Ureter (tissue), 1 donor: ENCODE data around the gene CEBPZOS. TPM values are rescaled to one million over a fixed set of nuclear protein-coding genes. Genes with fewer than 3 reads are reported as not detected.

Source experiments
- DNase-seq: peaks from one replicate; pipeline ENCODE4 v3.0.0-alpha.2; 2020; ENCODE audit warnings: low spot score
- total RNA-seq: library from RNA; stranded (reverse); gene quantifications from one replicate; pipeline ENCODE4 v1.2.4, GENCODE V29; 2023
- donor health status: DM: yes; HTN: yes; CAD: no.

Gene CEBPZOS
- total RNA-seq: 58.6 TPM

GRCh38 chr2:37196320-37197195 is at the start of gene CEBPZOS:
Gene CEBPZOS (plus strand): TSS chr2:37196496. CDS start chr2:37199705, 3,209 bp downstream.
- peak; percentile 91 for DNase-seq

GRCh38 chr2:37148325-37148724 is 48.0 kb upstream of the CEBPZOS start:
- DNase-seq: peak; percentile 44

DNA sequence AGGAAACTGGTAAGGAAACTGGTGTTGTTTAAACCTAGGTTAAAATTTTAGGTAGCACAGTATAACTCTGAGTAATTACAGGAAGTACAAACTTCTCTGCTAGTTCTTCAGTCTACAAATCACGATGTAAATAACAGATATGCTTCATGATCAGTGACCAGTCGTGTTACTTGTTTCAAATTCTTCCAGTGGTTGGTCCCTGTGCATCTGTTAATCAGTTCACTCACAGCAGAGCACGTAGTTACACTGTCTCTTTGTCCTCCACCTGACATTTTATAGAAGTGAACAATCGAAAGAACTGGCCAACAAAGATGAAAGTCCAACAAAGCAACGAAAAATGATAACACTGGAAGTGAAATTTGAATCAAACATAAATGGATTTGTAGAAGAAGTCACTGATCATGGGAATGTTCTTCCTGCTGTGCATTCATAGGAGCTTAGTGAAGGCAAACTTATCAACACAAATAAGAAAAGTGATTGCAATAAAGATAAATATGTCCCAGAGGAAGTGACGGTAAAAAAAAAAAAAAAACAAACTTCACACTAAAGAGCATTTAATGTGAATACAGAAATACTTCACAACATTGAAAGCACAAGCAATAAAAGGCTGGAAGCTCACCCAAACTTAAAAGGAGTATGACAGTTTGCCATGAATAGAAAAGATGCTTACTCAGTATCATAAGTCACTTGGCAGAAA is 46.5 kb upstream of the CEBPZOS start:
- DNase-seq: no peak

DNA sequence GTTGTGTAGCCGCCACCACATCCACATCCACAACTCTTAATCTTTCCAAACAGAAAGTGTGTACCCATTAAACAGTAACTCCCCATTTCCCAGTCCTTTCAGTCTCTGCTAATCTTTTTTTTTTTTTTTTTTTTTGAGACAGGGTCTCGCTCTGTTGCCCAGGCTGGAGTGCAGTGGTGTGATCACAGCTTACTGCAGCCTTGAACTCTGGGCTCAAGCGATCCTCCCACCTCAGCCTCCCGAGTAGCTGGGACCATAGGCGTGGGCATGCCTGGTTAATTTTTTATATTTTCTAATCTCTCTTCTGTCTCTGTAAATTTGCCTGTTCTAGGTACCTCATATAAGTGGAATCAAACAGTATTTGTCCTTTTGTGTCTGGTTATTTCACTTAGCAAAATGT is 43.1 kb upstream of the CEBPZOS start:
- DNase-seq: no peak

- DNase-seq: no peak
These were observed 41.5 kb upstream of the CEBPZOS start for GRCh38 chr2:37154785-37155184.

DNA sequence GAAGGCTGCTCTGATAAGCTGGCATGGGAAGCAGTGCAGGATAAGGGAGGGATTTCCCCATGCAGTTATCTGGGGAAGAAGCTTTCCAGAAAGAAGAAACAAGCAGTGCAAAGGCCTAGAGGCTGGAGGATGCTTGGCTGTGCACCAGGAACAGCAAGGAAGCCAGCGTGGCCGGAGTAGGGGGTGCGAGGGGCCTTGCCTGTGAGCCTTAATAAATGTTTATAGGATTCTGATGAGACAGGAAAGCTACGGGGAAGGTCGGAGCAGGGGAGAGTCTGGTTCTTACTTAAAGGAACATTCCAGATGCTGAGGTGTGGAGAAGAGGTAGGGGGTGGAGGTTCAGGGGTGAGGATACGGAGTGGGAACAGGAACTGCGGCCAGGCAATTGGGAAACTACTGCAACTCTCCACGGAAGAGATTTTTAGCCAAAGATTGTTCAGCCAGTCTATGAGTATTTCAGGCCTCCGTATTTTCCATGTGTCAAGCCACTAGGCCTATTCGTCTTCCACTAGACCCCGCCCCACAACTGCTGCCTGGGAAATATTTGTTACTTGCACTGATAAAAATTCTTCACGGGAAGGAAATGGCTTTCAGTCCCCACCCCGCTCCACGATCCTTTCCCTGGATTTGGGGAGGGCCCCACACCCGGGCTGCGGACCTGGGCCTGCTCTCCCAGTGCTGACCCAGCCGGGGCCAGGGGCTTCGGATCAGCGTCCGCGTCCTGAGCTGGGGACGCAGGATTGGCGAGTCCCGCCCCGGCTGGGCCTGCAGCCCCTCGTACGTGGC is 40.0 kb upstream of the CEBPZOS start:
- DNase-seq: peak; percentile 64

DNA sequence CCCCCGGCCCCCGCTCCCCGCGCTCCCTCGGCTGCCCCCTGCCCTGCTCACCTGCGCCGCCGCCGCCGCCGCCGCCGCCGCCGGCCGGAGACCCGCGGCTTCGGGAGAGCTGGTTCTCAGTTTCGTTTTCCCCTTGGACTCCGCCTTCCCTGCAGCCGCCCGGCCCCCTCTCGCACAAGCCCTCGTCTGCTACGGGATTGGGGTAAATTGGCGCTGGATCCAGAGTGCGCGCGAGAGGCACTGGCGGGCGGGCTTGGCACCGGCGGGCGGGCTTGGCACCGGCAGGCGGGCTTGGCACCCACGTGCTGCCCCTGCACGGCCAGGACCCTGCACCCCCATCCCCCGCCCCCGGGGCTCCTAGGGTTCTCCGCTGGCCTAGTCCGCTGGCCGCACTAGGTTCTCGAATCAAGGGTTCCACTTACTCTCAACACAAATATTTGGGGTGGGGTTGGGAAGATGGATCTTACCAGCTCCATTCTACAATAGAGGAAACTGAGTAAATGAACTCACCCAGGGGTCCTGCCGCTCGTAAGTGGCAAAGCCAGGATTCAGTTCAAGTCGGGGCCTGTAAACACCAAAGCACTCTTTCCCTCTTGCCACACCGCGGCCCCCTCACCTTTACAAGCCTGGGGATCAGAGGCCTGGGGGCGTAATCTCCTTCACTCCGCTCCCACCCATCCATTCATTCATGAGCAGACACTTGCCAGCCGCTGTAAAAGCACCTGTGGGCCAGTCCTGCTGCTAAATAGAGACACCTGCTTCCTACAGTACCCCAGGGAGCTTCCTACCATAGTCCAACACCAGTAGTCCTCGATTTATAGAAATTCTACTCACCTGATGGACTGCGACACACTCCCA is 39.2 kb upstream of the CEBPZOS start, which contains the start of gene EIF2AK2:
EIF2AK2 (minus strand) TSS at position 124 of the 858 bp plus-strand sequence. CDS start 9,174 bp downstream, outside the sequence.
- DNase-seq: peak; percentile 89

GRCh38 chr2:37164757-37165156 is 31.5 kb upstream of the CEBPZOS start:
- DNase-seq: no peak

DNA sequence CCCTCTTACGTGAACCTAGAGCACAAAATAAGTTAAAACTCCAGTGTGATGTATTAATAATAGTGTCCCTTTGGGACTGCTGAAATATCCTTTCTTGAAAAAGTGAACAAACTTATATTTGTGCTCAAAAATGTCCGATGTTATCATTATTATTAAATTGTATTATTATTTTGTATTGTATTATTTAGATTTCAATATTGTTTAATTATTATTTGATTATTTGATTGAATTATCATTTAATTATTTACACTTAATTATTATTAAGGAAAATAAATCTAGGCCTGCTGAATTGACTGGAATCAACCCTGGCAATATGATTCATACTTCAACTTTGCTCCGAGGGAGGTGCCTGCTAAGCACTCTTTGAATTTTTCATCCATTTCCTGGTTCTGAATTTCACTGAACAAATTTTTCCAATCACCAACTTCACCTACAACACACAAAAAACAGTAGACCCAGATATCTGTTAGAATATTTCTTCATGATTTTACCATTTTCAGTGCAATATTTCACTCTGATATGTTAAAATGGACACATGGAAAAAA is 28.6 kb upstream of the CEBPZOS start:
- DNase-seq: no peak

DNA sequence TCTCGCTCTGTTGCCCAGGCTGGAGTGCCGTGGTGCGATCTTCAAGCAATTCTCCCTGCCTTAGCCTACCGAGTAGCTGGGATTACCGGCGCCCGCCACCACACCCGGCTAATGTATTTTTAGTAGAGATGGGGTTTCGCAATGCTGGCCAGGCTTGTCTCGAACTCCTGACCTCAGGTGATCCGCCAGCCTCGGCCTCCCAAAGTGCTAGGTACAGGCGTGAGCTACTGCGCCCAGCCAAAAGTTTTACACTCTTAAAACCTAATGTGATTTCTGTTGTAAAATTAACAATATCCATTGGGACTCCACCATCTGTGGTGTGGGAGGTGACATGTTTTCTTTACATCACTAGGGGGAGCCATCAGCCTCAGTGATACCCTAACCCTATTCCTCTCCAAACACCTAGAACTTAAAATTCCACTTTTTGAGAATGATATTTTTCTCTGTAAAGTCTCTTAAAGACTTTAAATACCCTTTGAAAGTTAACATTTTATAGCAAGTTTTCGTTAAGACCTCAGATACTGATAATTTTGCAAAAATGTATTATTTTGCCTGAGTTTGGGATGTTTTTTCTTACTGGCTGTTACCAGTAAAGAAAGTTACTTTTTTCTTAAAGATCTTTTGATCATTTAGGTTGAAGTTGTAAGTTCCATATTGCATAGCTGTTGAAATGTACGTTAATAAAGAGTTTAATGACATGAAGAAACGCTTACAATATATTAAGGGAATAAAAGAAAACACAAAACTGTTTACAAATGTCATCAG is 27.9 kb upstream of the CEBPZOS start:
- DNase-seq: no peak

DNA sequence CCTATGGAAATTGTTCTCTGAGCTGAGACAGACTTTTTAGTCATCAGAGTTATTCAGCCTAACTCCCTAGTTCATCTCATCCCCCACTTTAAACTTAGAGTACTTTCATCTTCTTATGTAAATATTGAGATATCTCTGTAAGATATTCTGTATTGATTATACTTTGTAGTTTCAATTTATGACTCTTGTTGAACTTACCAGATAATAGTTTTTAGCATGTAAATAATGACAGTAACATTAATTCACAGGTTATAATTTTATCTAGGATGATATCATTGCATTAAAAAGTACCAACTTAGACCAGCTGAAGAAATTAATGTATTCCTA is 24.7 kb upstream of the CEBPZOS start:
- DNase-seq: no peak

DNA sequence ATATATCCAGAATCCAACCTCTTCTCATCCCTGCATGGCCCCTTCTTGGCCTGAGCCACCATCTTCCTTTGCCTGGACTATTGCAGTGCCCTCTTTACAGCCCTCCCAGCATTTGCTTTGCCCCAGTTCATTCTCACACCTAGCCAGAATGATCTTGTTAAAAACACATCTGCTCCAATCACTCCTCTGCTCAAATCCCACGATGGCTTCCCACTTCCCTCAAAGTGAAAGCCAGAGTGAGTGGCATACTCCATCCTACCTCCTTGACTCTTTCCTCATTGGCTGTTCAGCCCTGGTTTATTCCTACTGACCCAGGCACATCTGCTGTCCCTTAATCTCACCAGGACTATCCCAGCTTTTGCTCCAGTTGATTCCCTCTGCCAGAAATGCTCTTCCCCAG is 22.6 kb upstream of the CEBPZOS start:
- DNase-seq: no peak

GRCh38 chr2:37180006-37180639 is 16.2 kb upstream of the CEBPZOS start:
- DNase-seq: no peak

GRCh38 chr2:37180640-37181039 is 15.7 kb upstream of the CEBPZOS start:
- no peak for DNase-seq

- no peak for DNase-seq
These were observed 14.3 kb upstream of the CEBPZOS start for GRCh38 chr2:37181726-37182684.

- DNase-seq: no peak
These were observed 7.7 kb upstream of the CEBPZOS start, which contains the start of gene SULT6B1 for GRCh38 chr2:37188570-37188969. Gene SULT6B1 (minus strand): TSS chr2:37188670. CDS start chr2:37188640, 30 bp downstream.

DNA sequence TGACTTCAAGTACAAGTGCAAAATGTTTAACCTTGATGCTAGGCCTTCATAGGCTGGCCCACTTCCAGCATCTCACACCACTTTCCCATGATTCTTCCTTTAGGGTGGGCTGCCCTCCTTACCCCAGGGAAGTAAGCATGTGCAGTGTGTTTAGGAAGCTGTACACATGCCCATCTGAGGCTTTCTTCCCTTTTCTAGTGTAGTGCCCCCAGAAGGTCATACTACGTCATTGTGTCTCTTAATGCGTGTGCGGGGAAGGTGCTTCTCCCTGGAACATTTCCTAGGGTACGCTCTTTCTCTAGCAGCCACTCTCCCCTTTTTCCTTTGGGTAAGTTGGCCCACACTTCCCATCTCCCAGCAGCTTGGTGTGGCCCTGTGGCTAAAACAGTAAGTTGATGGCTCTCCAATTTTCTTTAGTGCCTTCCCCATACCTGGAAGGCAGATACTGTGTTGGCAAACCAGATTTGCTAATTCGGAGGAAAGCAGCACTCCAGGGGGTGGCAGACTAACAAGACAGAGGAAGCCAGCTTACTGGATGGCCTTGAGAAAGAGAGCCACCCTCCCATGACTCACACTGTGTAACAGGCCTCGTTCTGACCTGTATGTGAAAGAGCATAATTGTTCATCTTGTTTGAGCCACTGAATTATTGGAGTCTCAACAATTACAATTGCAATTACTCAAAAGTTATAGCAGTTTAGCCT is 6.7 kb upstream of the CEBPZOS start:
- DNase-seq: peak; percentile 60

- no peak for DNase-seq
These were observed 6.0 kb upstream of the CEBPZOS start for GRCh38 chr2:37190290-37190689.
